Ishikawa (cell line): ENCODE data around the gene CLRN3.

ENCODE experiments used
- CEBPB ChIP-seq: IDR thresholded peaks from 2 replicates; pipeline ENCODE4 v1.6.1; 2012
- TAF1 ChIP-seq: IDR thresholded peaks from 2 replicates; pipeline ENCODE4 v1.6.1; 2012; ENCODE audit warnings: low read depth, mild to moderate bottlenecking
- ZBTB7A ChIP-seq: IDR thresholded peaks from 2 replicates; pipeline ENCODE4 v1.6.1; 2012; ENCODE audit warnings: low read depth
- TF ChIP-seq, protein P1 (sequence below): IDR thresholded peaks from 2 replicates; pipeline ENCODE4 v1.6.1; 2012; ENCODE audit warnings: low read depth, mild to moderate bottlenecking
- TF ChIP-seq, protein P2 (sequence below): IDR thresholded peaks from 2 replicates; pipeline ENCODE4 v1.6.1; 2012

DNA sequence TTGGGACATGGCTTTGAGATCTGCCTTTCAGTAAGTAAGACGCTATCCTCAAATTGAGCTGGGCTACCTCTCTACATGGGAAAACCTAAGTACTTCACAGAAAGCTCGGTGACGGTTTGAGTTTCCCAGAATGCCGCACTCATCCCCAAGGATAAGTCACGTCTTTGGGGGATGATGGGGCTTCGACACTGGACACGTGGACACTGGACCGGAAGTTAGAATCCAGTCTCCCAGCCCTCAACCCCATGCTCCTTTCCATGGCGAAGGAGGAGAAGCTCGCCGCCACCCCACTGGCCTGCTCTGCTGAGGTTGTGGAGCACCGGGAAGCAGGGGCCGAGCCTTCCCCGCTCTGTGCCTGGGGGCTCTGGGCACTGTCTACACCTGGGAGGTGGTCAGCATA, 41.6 kb upstream of the CLRN3 start:
- no peak for TF ChIP-seq TAF1
- TF ChIP-seq, protein P1, sequence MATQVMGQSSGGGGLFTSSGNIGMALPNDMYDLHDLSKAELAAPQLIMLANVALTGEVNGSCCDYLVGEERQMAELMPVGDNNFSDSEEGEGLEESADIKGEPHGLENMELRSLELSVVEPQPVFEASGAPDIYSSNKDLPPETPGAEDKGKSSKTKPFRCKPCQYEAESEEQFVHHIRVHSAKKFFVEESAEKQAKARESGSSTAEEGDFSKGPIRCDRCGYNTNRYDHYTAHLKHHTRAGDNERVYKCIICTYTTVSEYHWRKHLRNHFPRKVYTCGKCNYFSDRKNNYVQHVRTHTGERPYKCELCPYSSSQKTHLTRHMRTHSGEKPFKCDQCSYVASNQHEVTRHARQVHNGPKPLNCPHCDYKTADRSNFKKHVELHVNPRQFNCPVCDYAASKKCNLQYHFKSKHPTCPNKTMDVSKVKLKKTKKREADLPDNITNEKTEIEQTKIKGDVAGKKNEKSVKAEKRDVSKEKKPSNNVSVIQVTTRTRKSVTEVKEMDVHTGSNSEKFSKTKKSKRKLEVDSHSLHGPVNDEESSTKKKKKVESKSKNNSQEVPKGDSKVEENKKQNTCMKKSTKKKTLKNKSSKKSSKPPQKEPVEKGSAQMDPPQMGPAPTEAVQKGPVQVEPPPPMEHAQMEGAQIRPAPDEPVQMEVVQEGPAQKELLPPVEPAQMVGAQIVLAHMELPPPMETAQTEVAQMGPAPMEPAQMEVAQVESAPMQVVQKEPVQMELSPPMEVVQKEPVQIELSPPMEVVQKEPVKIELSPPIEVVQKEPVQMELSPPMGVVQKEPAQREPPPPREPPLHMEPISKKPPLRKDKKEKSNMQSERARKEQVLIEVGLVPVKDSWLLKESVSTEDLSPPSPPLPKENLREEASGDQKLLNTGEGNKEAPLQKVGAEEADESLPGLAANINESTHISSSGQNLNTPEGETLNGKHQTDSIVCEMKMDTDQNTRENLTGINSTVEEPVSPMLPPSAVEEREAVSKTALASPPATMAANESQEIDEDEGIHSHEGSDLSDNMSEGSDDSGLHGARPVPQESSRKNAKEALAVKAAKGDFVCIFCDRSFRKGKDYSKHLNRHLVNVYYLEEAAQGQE: no peak
- no peak for TF ChIP-seq CEBPB
- TF ChIP-seq, protein P2, sequence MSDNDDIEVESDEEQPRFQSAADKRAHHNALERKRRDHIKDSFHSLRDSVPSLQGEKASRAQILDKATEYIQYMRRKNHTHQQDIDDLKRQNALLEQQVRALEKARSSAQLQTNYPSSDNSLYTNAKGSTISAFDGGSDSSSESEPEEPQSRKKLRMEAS: no peak
- TF ChIP-seq ZBTB7A: no peak
